Activated naive CD8-positive, alpha-beta T cell treated with anti-CD3 and anti-CD28 coated beads, Interleukin-2, amount 50 U/mL, for 16 hours (primary cell): ENCODE results near the gene PKN2.
"Not testable (repeated sequence)": the region's sequence is repeated elsewhere in the genome, so short reads cannot be mapped to it uniquely, and the experiment has no call there.

Experiments
- DNase-seq: peaks from one replicate; pipeline ENCODE4 v3.0.0-alpha.2; 2020; ENCODE audit warnings: low read depth, low spot score

PKN2 gene

GRCh38 chr1:88678405-88678804 is 5.7 kb upstream of the PKN2 start:
- DNase-seq: no peak

GRCh38 chr1:88680471-88680870 is 3.6 kb upstream of the PKN2 start:
- DNase-seq: no peak

- no peak for DNase-seq
These were observed 3.0 kb upstream of the PKN2 start for GRCh38 chr1:88680911-88681622.

GRCh38 chr1:88684482-88685258 is 597 bp downstream of the PKN2 start:
- peak; percentile 13 for DNase-seq

- DNase-seq: no peak
These were observed 1.2 kb downstream of the PKN2 start for GRCh38 chr1:88685259-88685620.

GRCh38 chr1:88691540-88691939 is 7.5 kb downstream of the PKN2 start:
- DNase-seq: no peak

GRCh38 chr1:88695781-88696180 is 11.7 kb downstream of the PKN2 start:
- DNase-seq: no peak

GRCh38 chr1:88697503-88697902 is 13.4 kb downstream of the PKN2 start:
- DNase-seq: no peak

- no peak for DNase-seq
These were observed 14.1 kb downstream of the PKN2 start for GRCh38 chr1:88698140-88698539.

GRCh38 chr1:88698764-88699163 is 14.7 kb downstream of the PKN2 start:
- DNase-seq: no peak

GRCh38 chr1:88700425-88701013 is 16.4 kb downstream of the PKN2 start:
- no peak for DNase-seq

- DNase-seq: no peak
These were observed 17.2 kb downstream of the PKN2 start for GRCh38 chr1:88701275-88701674.

GRCh38 chr1:88701793-88702192 is 17.7 kb downstream of the PKN2 start:
- not testable (repeated sequence) for DNase-seq

GRCh38 chr1:88708011-88708410 is 23.9 kb downstream of the PKN2 start:
- DNase-seq: no peak

GRCh38 chr1:88712907-88713306 is 28.8 kb downstream of the PKN2 start:
- not testable (repeated sequence) for DNase-seq

- DNase-seq: not testable (repeated sequence)
These were observed 32.5 kb downstream of the PKN2 start for GRCh38 chr1:88716571-88716970.

- no peak for DNase-seq
These were observed 38.4 kb downstream of the PKN2 start for GRCh38 chr1:88722492-88722891.

GRCh38 chr1:88726697-88727096 is 42.6 kb downstream of the PKN2 start:
- no peak for DNase-seq

GRCh38 chr1:88727205-88727604 is 43.1 kb downstream of the PKN2 start:
- DNase-seq: no peak

- no peak for DNase-seq
These were observed 45.2 kb downstream of the PKN2 start for GRCh38 chr1:88729297-88729696.

- no peak for DNase-seq
These were observed 46.1 kb downstream of the PKN2 start for GRCh38 chr1:88730132-88730675.

- DNase-seq: no peak
These were observed 46.9 kb downstream of the PKN2 start for GRCh38 chr1:88730995-88731394.
